ENCODE results near the gene ZNF407.

GRCh38 chr18:74562131-74562730 lies 35.4 kb upstream of the ZNF407 start:
- TF ChIP-seq, protein P1, sequence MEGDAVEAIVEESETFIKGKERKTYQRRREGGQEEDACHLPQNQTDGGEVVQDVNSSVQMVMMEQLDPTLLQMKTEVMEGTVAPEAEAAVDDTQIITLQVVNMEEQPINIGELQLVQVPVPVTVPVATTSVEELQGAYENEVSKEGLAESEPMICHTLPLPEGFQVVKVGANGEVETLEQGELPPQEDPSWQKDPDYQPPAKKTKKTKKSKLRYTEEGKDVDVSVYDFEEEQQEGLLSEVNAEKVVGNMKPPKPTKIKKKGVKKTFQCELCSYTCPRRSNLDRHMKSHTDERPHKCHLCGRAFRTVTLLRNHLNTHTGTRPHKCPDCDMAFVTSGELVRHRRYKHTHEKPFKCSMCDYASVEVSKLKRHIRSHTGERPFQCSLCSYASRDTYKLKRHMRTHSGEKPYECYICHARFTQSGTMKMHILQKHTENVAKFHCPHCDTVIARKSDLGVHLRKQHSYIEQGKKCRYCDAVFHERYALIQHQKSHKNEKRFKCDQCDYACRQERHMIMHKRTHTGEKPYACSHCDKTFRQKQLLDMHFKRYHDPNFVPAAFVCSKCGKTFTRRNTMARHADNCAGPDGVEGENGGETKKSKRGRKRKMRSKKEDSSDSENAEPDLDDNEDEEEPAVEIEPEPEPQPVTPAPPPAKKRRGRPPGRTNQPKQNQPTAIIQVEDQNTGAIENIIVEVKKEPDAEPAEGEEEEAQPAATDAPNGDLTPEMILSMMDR (IDR thresholded peaks at IDR 0.05), result no peak
- TF ChIP-seq EZH2phosphoT487 (IDR thresholded peaks at IDR 0.05), result no peak
- no peak for TF ChIP-seq EZH2 (IDR thresholded peaks at IDR 0.05)

Measured in neural progenitor cell (in vitro differentiated cells).